ENCODE results near the gene F11R. TPM values are rescaled to one million over a fixed set of nuclear protein-coding genes. Genes with fewer than 3 reads are reported as not detected.

The F11R gene
- total RNA-seq, 4 donors from 2014 or later: 101 to 112 (median 107) TPM

DNA sequence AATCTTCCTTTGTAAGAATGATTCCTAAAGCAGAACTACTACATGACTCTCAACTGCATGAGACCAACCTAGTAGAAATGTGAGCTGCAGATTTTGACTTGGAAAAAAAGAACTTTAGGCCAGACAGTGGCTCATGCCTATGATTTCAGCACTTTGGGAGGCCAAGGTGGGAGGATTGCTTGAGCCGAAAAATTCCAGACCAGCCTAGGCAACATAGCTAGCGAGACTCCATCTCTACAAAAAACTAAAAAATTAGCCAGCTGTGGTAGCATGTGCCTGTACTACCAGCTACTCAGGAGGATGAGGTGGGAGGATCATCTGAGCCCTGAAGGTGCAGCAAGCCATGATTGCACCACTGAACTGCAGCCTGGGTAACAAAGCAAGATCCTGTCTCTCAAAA lies 41.7 kb downstream of the F11R start:
- Histone ChIP-seq H3K4me3 (no peak overlapping the region), H3K27me3 (peaks cover 29% of the 10 kb centered on the region), H3K9me3 (no peaks in the 10 kb centered on the region), H3K36me3 (no peaks in the 10 kb centered on the region), H3K27ac (no peak overlapping the region), H3K4me1 (peaks cover 5% of the 10 kb centered on the region)
- TF ChIP-seq EP300 (IDR thresholded peaks at IDR 0.05) (no peak), POLR2A (IDR thresholded peaks at IDR 0.05) (no peak), POLR2AphosphoS5 (IDR thresholded peaks at IDR 0.05) (no peak)
- TF ChIP-seq, protein P1, sequence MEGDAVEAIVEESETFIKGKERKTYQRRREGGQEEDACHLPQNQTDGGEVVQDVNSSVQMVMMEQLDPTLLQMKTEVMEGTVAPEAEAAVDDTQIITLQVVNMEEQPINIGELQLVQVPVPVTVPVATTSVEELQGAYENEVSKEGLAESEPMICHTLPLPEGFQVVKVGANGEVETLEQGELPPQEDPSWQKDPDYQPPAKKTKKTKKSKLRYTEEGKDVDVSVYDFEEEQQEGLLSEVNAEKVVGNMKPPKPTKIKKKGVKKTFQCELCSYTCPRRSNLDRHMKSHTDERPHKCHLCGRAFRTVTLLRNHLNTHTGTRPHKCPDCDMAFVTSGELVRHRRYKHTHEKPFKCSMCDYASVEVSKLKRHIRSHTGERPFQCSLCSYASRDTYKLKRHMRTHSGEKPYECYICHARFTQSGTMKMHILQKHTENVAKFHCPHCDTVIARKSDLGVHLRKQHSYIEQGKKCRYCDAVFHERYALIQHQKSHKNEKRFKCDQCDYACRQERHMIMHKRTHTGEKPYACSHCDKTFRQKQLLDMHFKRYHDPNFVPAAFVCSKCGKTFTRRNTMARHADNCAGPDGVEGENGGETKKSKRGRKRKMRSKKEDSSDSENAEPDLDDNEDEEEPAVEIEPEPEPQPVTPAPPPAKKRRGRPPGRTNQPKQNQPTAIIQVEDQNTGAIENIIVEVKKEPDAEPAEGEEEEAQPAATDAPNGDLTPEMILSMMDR (IDR thresholded peaks at IDR 0.05): no peak
- WGBS: 85% methylated on average over 2 of the region's 2 CpGs
- no peak for DNase-seq (ENCODE audit: low spot score in 2 of 2)

DNA sequence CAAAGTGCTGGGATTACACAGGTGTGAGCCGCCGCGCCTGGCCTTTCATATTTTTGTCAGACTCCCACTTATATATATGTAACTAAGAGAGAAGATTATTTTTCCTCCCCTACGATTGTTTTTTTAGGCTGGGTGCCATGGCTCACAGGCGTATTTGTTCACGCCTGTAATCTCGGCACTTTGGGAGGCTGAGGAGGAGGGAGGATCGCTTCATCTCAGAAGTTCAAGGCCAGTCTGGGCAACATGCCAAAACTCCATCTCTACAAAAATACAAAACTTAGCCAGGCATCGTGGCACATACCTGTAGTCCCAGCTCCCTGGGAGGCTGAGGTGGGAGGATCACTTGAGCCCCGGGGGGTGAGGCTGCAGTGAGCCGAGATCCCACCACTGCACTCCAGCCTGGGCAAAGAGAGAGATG lies 42.4 kb downstream of the F11R start:
- 61% methylated on average over 11 of the region's 11 CpGs for WGBS
- no peak for DNase-seq (ENCODE audit: low spot score in 2 of 2)
- Histone ChIP-seq H3K36me3 (no peaks in the 10 kb centered on the region), H3K27me3 (peaks cover 30% of the 10 kb centered on the region), H3K27ac (no peak overlapping the region), H3K4me3 (no peak overlapping the region), H3K9me3 (no peaks in the 10 kb centered on the region), H3K4me1 (peaks cover 5% of the 10 kb centered on the region)
- TF ChIP-seq, protein P1 (IDR thresholded peaks at IDR 0.05): no peak
- TF ChIP-seq EP300 (IDR thresholded peaks at IDR 0.05) (no peak), POLR2A (IDR thresholded peaks at IDR 0.05) (no peak), POLR2AphosphoS5 (IDR thresholded peaks at IDR 0.05) (no peak)

DNA sequence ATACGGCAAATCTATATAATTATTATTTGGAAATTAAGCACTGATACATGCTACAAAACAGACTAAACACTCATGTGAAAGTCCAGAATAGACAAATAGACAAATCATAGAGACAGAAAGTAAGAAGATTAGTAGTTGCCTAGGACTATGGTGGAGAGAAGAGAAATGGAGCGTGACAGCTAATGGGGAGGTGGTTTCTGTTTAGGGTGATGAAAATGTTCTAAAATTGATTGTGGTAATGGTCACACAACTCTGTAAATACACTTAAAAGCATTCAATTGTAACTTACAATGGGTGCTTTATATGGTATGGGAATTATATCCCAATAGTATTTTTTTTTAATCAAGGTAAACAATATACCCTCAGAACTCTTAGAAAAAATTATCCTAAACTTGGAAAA lies 45.9 kb downstream of the F11R start:
- no peak overlapping the region for H3K27ac ChIP-seq
- peaks cover 4% of the 10 kb centered on the region for H3K27me3 ChIP-seq
- H3K36me3 ChIP-seq: no peaks in the 10 kb centered on the region
- no peak for DNase-seq (ENCODE audit: low spot score in 2 of 2)
- WGBS: 97% methylated on average over 2 of the region's 2 CpGs
- no peaks in the 10 kb centered on the region for H3K4me1 ChIP-seq
- TF ChIP-seq, protein P1 (IDR thresholded peaks at IDR 0.05): no peak
- TF ChIP-seq EP300 (IDR thresholded peaks at IDR 0.05) (no peak), POLR2A (IDR thresholded peaks at IDR 0.05) (no peak), POLR2AphosphoS5 (IDR thresholded peaks at IDR 0.05) (no peak)
- H3K4me3 ChIP-seq: no peak overlapping the region
- H3K9me3 ChIP-seq: no peaks in the 10 kb centered on the region

DNA sequence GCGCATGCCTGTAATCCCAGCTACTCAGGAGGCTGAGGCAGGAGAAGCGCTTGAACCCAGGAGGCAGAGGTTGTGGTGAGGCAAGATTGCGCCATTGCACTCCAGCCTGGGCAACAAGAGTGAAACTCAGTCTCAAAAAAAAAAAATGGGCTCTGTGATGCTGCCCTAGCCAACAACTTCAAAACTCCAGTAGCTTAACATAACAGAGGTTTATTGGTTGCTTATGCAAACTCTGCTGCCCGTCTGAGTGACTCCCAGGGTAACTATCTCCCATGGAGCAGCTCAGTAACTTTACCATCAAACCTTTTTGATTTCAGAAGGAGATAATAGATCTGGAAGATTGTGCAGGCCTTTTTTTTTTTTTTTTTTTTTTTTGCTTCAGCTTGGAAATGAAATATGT lies 47.5 kb downstream of the F11R start:
- Histone ChIP-seq H3K4me1 (no peaks in the 10 kb centered on the region), H3K4me3 (no peak overlapping the region), H3K27ac (no peak overlapping the region), H3K36me3 (no peaks in the 10 kb centered on the region), H3K27me3 (peaks cover 4% of the 10 kb centered on the region), H3K9me3 (no peaks in the 10 kb centered on the region)
- 92% methylated on average over 4 of the region's 4 CpGs for WGBS
- TF ChIP-seq EP300 (IDR thresholded peaks at IDR 0.05): no peak
- TF ChIP-seq, protein P1 (IDR thresholded peaks at IDR 0.05): no peak
- TF ChIP-seq POLR2AphosphoS5 (IDR thresholded peaks at IDR 0.05): no peak
- TF ChIP-seq POLR2A (IDR thresholded peaks at IDR 0.05): no peak
- DNase-seq (ENCODE audit: low spot score in 2 of 2): no peak

DNA sequence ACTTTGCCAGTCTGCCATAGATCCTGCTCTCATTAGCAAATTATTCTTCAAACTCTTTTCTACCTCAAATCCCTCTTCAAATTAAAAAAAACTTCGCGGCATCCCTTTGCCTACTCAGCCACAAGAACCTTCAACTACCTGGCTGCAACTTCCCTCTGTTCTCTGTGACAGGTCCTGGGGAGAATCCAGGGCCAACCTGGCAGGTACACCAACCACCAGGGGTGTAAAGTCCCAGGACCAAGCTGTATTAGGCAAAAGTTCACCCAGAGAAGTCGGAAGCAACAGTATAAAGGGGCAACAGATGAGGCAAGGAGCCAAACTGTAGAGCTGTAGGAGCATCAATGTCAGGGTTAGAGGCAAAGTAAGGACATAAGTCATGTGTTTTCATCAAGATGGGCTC lies 48.0 kb downstream of the F11R start:
- 70% methylated on average over 3 of the region's 3 CpGs for whole genome bisulfite sequencing
- H3K27ac ChIP-seq: no peak overlapping the region
- no peak for DNase-seq (ENCODE audit: low spot score in 2 of 2)
- no peaks in the 10 kb centered on the region for H3K36me3 ChIP-seq
- no peak for TF ChIP-seq POLR2A (IDR thresholded peaks at IDR 0.05)
- no peak for TF ChIP-seq EP300 (IDR thresholded peaks at IDR 0.05)
- TF ChIP-seq, protein P1 (IDR thresholded peaks at IDR 0.05): no peak
- TF ChIP-seq POLR2AphosphoS5 (IDR thresholded peaks at IDR 0.05): no peak
- H3K9me3 ChIP-seq: no peaks in the 10 kb centered on the region
- no peaks in the 10 kb centered on the region for H3K4me1 ChIP-seq
- H3K27me3 ChIP-seq: peaks cover 4% of the 10 kb centered on the region
- H3K4me3 ChIP-seq: no peak overlapping the region
